Stimulated activated memory B cell treated with anti-CD40 and anti-IgM and Interleukin-4, amounts not matched to agents 10 μg/mL and 1 μg/mL and 100 μg/mL, for 72 hours (primary cell): ENCODE measurements around the gene FAM117A.

ENCODE experiments used
- ATAC-seq: fragments of 150-1000 bp; cut with Tn5 transposase; 2 replicates; pipeline ENCODE4 v1.10.0; 2021
- H3K27ac Mint-ChIP-seq: one replicate; pipeline ENCODE4 v1.8.0; 2022; ENCODE audit warnings: mild to moderate bottlenecking, mixed read lengths
- H3K27me3 Mint-ChIP-seq: one replicate; pipeline ENCODE4 v1.8.0; 2022; ENCODE audit warnings: mixed read lengths
- H3K36me3 Mint-ChIP-seq: one replicate; pipeline ENCODE4 v1.8.0; 2022; ENCODE audit warnings: mixed read lengths
- H3K4me1 Mint-ChIP-seq: one replicate; pipeline ENCODE4 v1.8.0; 2022; ENCODE audit warnings: mixed read lengths
- H3K4me3 Mint-ChIP-seq: one replicate; pipeline ENCODE4 v1.8.0; 2022; ENCODE audit warnings: mild to moderate bottlenecking, moderate library complexity, mixed read lengths
- H3K9me3 Mint-ChIP-seq: one replicate; pipeline ENCODE4 v1.8.0; 2022; ENCODE audit warnings: mixed read lengths

The FAM117A gene

GRCh38 chr17:49715216-49715615, 48.7 kb downstream of the FAM117A start:
- H3K36me3 Mint-ChIP-seq = peaks cover 75% of the 10 kb centered on the region
- no peaks in the 10 kb centered on the region for H3K9me3 Mint-ChIP-seq
- no peak overlapping the region for H3K4me3 Mint-ChIP-seq
- peak overlapping the region; percentile 2 for H3K27ac Mint-ChIP-seq
- no peak for ATAC-seq
- H3K4me1 Mint-ChIP-seq = peaks cover 23% of the 10 kb centered on the region
- no peaks in the 10 kb centered on the region for H3K27me3 Mint-ChIP-seq

DNA sequence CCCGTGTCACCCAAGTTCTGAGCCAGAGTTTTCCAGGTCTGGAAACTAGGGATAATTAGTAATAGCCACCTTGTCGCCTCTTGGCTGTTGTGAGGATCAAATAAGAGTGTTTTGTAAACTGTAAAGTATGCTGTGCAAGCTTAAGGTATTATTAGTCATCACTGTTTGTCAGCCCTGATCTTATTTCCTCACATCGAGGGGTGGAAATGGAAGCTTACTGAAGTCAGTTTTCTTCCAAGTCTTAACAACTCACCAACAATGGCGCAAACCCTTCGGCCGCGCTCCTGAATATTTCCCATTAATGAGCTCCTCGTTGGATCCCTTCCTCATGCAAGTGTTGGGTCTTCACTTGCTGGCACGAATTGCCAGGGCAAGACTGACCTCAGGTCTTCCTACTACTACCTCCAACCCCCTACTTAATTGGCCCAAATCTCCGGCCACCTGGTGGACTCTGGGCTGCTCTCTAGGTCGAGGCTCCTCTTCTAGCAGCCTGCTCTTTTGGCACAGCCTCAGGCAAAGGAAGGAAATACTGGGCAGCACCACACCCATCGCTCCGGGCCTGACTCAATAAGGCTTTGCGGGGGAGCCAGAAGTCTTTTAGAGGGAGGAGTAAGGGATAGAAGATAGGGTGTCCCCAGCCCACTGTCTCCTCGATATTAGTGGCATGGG, 55.3 kb downstream of the FAM117A start:
- H3K4me3 Mint-ChIP-seq = peak overlapping the region; percentile 89
- peak; percentile 0 for ATAC-seq
- peaks cover 29% of the 10 kb centered on the region for H3K36me3 Mint-ChIP-seq
- peaks cover 39% of the 10 kb centered on the region for H3K4me1 Mint-ChIP-seq
- peak overlapping the region; percentile 95 for H3K27ac Mint-ChIP-seq
- H3K27me3 Mint-ChIP-seq = no peaks in the 10 kb centered on the region
- no peaks in the 10 kb centered on the region for H3K9me3 Mint-ChIP-seq

- H3K4me3 Mint-ChIP-seq = peak within 1 kb of the TSS; percentile 89
- peaks cover 39% of the 10 kb centered on the region for H3K4me1 Mint-ChIP-seq
- peak within 1 kb of the TSS; percentile 95 for H3K27ac Mint-ChIP-seq
- peaks cover 26% of the 10 kb centered on the region for H3K36me3 Mint-ChIP-seq
- H3K9me3 Mint-ChIP-seq = no peaks in the 10 kb centered on the region
- ATAC-seq = peak; percentile 98
- H3K27me3 Mint-ChIP-seq = no peaks in the 10 kb centered on the region
Measured at GRCh38 chr17:49707608-49708514, 56.1 kb downstream of the FAM117A start, which contains the start of gene SLC35B1. SLC35B1 (minus strand) TSS chr17:49707964; CDS start chr17:49707833, 131 bp downstream.

- Mint-ChIP-seq H3K27ac (peak overlapping the region; percentile 95), H3K4me3 (peak overlapping the region; percentile 89), H3K27me3 (no peaks in the 10 kb centered on the region), H3K4me1 (peaks cover 39% of the 10 kb centered on the region), H3K9me3 (no peaks in the 10 kb centered on the region), H3K36me3 (peaks cover 26% of the 10 kb centered on the region)
- ATAC-seq = no peak
Measured at GRCh38 chr17:49707246-49707607, 56.7 kb downstream of the FAM117A start.

DNA sequence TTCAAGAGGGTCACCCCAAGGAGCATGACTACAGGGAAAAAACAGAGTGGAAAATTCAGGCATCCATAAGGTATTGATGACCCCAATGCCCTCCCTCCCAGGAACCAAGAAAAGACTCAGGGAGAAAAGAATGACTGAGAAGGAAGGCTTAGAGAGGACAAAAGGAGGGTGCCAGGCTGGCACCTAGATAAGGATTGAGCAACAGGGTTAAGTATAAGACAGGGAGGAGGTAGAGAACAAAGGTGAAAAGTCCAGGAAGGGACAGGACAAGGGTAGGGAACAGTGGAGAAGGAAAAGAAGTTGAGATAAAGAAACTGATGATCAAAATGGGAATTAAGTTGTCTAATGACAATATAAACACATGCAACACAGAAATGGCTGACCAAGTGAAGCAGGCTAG, 58.7 kb downstream of the FAM117A start:
- Mint-ChIP-seq H3K4me1 (peaks cover 40% of the 10 kb centered on the region), H3K36me3 (peaks cover 25% of the 10 kb centered on the region), H3K9me3 (no peaks in the 10 kb centered on the region), H3K27me3 (no peaks in the 10 kb centered on the region), H3K4me3 (peak overlapping the region; percentile 2), H3K27ac (no peak overlapping the region)
- no peak for ATAC-seq

GRCh38 chr17:49703557-49704277, 60.2 kb downstream of the FAM117A start:
- Mint-ChIP-seq H3K36me3 (peaks cover 29% of the 10 kb centered on the region), H3K4me3 (no peak overlapping the region), H3K27ac (no peak overlapping the region), H3K4me1 (peaks cover 41% of the 10 kb centered on the region), H3K27me3 (no peaks in the 10 kb centered on the region), H3K9me3 (no peaks in the 10 kb centered on the region)
- ATAC-seq = no peak

DNA sequence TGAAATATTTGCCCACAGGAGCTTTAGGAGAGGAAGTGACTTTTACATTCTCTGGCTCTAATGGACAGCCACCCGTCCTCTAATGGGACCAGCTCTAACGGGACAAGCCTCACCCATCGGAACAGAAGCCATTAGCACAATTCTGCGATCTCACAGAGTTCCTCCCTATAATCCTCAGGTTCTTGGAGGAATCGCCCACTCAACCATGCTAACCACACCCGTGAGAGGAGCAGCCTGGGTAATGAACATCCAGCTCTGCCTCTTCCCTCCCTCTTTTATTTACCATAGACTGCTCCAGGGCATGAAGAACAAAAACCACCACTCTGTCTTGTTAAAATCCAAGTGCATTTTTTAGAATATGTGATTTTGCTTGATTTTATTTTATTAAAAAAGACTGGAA, 63.0 kb downstream of the FAM117A start:
- Mint-ChIP-seq H3K9me3 (no peaks in the 10 kb centered on the region), H3K4me3 (no peak overlapping the region), H3K27me3 (no peaks in the 10 kb centered on the region), H3K27ac (no peak overlapping the region), H3K36me3 (peaks cover 29% of the 10 kb centered on the region), H3K4me1 (peaks cover 28% of the 10 kb centered on the region)
- no peak for ATAC-seq

DNA sequence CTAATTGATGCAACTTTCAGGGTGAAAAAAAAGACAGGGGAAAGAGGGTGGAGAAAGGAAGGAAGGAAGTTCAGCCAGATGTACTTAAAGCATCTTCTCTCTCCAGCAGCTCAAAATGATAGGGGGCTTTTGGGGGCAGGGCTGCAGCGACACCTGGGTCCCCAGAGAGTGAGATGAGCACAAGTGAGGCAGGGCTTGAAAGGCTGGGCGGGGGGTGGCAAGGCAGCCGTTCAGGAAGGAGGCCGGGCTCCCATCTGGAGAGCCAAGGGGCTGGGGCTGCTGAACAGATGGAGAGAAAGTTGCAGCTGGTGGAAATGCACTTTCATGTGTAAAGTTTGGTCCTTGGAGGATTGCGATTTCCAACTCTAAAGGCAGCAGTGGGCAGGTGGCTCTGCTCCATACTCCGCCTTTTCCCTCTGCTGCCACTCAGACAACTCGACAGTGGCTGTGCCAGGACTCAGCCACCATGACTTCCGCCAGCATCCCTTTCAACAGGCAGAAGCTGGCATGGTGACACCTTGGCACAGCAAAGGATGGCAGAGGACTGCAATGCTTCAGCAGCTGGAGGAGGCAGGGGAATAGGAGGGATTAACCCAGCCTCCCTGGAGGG, 63.9 kb downstream of the FAM117A start:
- H3K4me1 Mint-ChIP-seq = peaks cover 27% of the 10 kb centered on the region
- H3K36me3 Mint-ChIP-seq = peaks cover 24% of the 10 kb centered on the region
- no peak overlapping the region for H3K4me3 Mint-ChIP-seq

DNA sequence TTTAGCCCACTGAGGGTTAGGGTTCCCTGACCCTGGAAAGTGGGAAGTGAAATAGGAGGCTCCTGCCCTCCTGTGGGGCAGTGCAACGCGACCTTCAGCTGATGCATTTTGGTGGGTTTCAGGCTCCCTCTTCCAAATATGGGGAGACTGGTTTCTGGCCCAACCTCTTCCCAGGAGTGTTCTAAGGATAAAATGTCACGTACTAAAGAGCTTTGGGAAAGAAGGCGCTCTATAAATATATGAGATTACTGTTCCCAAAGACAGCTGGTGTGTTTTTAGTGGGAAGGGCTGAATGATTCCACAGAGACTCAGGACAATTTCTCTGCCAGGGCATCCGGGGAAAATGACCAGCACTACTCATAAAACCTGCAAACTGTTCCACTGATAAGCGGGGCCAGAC, 65.9 kb downstream of the FAM117A start:
- ATAC-seq = no peak
- peaks cover 29% of the 10 kb centered on the region for H3K4me1 Mint-ChIP-seq
- peaks cover 20% of the 10 kb centered on the region for H3K36me3 Mint-ChIP-seq
- H3K27me3 Mint-ChIP-seq = no peaks in the 10 kb centered on the region
- H3K4me3 Mint-ChIP-seq = no peak overlapping the region
- H3K27ac Mint-ChIP-seq = no peak overlapping the region
- H3K9me3 Mint-ChIP-seq = no peaks in the 10 kb centered on the region

More for the DNA sequence above, 63.9 kb downstream of the FAM117A start:
- ATAC-seq = no peak
- Mint-ChIP-seq H3K27ac (peak overlapping the region; percentile 21), H3K9me3 (no peaks in the 10 kb centered on the region), H3K27me3 (no peaks in the 10 kb centered on the region)

DNA sequence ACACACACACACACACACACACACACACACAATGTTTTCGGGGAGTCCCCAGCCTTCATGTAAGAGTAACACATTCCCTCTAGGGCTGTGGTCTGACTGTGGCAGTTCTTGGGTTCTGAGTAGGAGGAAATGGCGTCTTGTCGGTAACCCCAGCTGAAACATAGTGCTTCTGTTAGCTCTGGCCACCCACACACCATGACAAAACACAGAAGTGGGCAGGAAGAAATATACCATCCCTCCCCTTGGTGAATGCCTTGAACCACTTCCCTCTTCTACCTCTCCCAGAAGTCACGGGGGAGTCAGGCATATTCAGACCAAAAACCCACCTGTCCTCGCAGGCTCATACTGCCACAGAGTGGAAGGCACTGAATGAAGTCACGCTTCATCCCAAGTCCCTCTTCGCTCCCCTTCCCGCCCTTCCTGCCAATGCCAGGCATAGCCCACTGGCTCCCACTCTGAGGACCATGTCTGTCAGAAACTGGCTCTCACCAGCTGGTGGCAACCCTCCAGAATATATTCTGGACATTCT, 67.6 kb downstream of the FAM117A start:
- Mint-ChIP-seq H3K4me1 (peaks cover 29% of the 10 kb centered on the region), H3K36me3 (peaks cover 18% of the 10 kb centered on the region), H3K27me3 (peaks cover 7% of the 10 kb centered on the region), H3K9me3 (no peaks in the 10 kb centered on the region), H3K27ac (peak overlapping the region; percentile 28), H3K4me3 (no peak overlapping the region)
- peak; percentile 97 for ATAC-seq

DNA sequence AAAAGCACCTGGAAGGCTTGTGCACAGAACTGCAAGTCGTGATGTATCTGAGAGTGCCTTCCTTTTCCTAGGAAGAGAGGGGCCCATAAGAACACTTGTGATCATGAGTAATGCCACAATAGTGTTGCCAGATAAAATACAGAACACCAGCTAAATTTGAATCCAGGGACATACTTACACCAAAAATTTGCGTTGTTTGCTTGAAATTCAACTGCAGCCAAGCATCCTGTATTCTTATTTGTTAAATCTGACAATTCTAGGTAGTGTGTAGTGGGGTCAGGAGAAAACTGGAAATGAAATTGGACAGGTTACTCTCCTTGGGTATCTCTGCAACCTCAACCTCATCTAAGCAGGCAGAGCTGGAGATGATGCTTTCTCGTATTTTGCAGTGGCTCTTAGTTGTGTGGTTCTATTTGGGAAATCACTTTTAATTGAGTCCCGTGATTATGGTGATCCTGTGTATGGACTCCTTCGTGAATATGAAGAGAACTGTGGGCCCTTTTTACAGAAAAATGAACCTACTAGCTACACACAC, 68.2 kb downstream of the FAM117A start:
- no peaks in the 10 kb centered on the region for H3K9me3 Mint-ChIP-seq
- H3K4me3 Mint-ChIP-seq = no peak overlapping the region
- peaks cover 13% of the 10 kb centered on the region for H3K36me3 Mint-ChIP-seq
- H3K4me1 Mint-ChIP-seq = peaks cover 29% of the 10 kb centered on the region
- H3K27me3 Mint-ChIP-seq = peaks cover 9% of the 10 kb centered on the region
- ATAC-seq = peak; percentile 41
- peak overlapping the region; percentile 28 for H3K27ac Mint-ChIP-seq

- H3K4me3 Mint-ChIP-seq = no peak overlapping the region
- peaks cover 8% of the 10 kb centered on the region for H3K36me3 Mint-ChIP-seq
- peaks cover 26% of the 10 kb centered on the region for H3K4me1 Mint-ChIP-seq
- H3K27ac Mint-ChIP-seq = peak overlapping the region; percentile 28
- peaks cover 9% of the 10 kb centered on the region for H3K27me3 Mint-ChIP-seq
- H3K9me3 Mint-ChIP-seq = no peaks in the 10 kb centered on the region
- peak; percentile 59 for ATAC-seq
Measured at GRCh38 chr17:49694847-49695697, 68.9 kb downstream of the FAM117A start.

DNA sequence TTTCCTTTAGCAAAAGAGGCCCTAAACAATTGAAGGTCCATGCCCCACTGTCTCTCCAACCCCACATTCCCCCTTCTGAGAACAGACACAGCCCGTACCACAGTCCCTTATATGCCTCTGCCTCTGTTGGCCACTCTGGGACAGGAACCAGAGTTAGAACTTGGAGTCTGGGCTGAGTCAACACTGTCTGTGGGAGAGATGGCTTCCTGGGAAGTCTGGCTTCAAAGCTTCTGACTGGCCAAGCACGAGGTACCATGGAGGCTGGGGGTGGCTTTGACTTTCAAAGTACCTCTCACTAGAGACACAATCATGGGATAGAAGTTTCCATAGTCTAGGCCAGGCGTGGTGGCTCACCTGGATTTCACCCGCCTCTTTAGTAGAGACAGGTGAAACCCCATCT, 71.2 kb downstream of the FAM117A start:
- no peaks in the 10 kb centered on the region for H3K9me3 Mint-ChIP-seq
- ATAC-seq = no peak
- H3K36me3 Mint-ChIP-seq = no peaks in the 10 kb centered on the region
- no peak overlapping the region for H3K4me3 Mint-ChIP-seq
- no peak overlapping the region for H3K27ac Mint-ChIP-seq
- H3K27me3 Mint-ChIP-seq = peaks cover 9% of the 10 kb centered on the region
- H3K4me1 Mint-ChIP-seq = peaks cover 27% of the 10 kb centered on the region
